Measurements from ENCODE around the gene DYRK3. TPM values are rescaled to one million over a fixed set of nuclear protein-coding genes. Genes with fewer than 3 reads are reported as not detected.

DYRK3 gene
- total and polyA plus RNA-seq, 2 of the 13 experiments (the other 11 are each of a cell fraction or from before 2014, with no cell fraction given), result 0.48 to 2.8 TPM

DNA sequence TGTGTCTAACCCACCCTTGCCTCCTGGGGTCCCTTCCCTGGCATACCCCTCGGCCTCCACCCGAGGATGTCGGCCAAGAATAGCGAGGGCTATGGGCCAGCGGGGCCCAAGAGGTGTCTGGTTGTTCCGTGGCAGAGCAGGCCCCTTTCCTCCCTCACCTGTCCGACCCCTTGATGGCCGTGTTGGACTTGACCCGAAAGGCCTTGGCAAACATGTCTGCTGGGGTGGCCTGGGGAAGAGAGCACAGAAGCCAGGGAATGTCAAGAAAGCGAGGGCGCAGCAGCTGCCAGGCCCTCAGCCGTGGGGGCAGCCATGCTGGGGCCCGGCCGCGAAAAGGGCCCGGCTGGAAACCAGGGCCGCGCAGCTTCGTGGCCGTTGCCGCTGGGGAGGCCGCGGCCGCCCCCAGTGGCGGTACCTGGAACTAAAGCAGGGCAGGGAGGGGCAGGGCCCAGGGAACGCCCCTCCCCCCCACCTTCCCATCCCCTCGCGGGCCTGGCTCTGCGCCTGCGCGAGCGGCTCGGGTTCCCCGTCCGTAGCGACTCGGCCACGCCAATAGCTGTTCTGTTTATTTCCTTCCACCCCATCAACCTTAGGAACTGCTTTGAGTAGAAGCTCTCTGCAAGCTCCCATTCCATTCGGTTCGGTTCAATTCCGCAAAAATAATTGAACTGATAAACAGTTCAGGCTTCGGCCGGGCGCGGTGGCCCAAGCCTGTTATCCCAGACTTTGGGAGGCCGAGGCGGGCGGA, 23.0 kb upstream of the DYRK3 start, which contains the start of gene EIF2D (continued):
- TF ChIP-seq, protein P1, sequence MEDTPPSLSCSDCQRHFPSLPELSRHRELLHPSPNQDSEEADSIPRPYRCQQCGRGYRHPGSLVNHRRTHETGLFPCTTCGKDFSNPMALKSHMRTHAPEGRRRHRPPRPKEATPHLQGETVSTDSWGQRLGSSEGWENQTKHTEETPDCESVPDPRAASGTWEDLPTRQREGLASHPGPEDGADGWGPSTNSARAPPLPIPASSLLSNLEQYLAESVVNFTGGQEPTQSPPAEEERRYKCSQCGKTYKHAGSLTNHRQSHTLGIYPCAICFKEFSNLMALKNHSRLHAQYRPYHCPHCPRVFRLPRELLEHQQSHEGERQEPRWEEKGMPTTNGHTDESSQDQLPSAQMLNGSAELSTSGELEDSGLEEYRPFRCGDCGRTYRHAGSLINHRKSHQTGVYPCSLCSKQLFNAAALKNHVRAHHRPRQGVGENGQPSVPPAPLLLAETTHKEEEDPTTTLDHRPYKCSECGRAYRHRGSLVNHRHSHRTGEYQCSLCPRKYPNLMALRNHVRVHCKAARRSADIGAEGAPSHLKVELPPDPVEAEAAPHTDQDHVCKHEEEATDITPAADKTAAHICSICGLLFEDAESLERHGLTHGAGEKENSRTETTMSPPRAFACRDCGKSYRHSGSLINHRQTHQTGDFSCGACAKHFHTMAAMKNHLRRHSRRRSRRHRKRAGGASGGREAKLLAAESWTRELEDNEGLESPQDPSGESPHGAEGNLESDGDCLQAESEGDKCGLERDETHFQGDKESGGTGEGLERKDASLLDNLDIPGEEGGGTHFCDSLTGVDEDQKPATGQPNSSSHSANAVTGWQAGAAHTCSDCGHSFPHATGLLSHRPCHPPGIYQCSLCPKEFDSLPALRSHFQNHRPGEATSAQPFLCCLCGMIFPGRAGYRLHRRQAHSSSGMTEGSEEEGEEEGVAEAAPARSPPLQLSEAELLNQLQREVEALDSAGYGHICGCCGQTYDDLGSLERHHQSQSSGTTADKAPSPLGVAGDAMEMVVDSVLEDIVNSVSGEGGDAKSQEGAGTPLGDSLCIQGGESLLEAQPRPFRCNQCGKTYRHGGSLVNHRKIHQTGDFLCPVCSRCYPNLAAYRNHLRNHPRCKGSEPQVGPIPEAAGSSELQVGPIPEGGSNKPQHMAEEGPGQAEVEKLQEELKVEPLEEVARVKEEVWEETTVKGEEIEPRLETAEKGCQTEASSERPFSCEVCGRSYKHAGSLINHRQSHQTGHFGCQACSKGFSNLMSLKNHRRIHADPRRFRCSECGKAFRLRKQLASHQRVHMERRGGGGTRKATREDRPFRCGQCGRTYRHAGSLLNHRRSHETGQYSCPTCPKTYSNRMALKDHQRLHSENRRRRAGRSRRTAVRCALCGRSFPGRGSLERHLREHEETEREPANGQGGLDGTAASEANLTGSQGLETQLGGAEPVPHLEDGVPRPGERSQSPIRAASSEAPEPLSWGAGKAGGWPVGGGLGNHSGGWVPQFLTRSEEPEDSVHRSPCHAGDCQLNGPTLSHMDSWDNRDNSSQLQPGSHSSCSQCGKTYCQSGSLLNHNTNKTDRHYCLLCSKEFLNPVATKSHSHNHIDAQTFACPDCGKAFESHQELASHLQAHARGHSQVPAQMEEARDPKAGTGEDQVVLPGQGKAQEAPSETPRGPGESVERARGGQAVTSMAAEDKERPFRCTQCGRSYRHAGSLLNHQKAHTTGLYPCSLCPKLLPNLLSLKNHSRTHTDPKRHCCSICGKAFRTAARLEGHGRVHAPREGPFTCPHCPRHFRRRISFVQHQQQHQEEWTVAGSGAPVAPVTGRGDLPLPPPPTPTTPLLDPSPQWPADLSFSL (CRISPR knock-in tag; IDR thresholded peaks at IDR 0.05), result 0 out of 2 replicates have a peak, but pooled peaks have one; percentile 28
- TF ChIP-seq ZFYVE20 (CRISPR knock-in tag; IDR thresholded peaks at IDR 0.05; ENCODE audit: borderline replicate concordance, low read depth), result no peak
- TF ChIP-seq BHLHE40 (IDR thresholded peaks at IDR 0.05; ENCODE audit: low read length), result peak; percentile 14; the same call in 1 of the 2 replicates
- no peak for TF ChIP-seq ZNF251 (CRISPR knock-in tag; IDR thresholded peaks at IDR 0.05)
- TF ChIP-seq SATB2 (CRISPR knock-in tag; IDR thresholded peaks at IDR 0.05), result peak; percentile 88
- no peak for TF ChIP-seq RORA (CRISPR knock-in tag; IDR thresholded peaks at IDR 0.05)
- peak; percentile 88 for TF ChIP-seq ZNF264 (CRISPR knock-in tag; IDR thresholded peaks at IDR 0.05)
- TF ChIP-seq, protein P2, sequence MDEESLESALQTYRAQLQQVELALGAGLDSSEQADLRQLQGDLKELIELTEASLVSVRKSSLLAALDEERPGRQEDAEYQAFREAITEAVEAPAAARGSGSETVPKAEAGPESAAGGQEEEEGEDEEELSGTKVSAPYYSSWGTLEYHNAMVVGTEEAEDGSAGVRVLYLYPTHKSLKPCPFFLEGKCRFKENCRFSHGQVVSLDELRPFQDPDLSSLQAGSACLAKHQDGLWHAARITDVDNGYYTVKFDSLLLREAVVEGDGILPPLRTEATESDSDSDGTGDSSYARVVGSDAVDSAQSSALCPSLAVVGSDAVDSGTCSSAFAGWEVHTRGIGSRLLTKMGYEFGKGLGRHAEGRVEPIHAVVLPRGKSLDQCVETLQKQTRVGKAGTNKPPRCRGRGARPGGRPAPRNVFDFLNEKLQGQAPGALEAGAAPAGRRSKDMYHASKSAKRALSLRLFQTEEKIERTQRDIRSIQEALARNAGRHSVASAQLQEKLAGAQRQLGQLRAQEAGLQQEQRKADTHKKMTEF (CRISPR knock-in tag; IDR thresholded peaks at IDR 0.05), result peak; percentile 99
- peak; percentile 97 for TF ChIP-seq IRF2 (CRISPR knock-in tag; IDR thresholded peaks at IDR 0.05)
- peak; percentile 58 for TF ChIP-seq ZMYM2 (CRISPR knock-in tag; IDR thresholded peaks at IDR 0.05)
- peak; percentile 51; the same call in 1 of the 2 replicates for TF ChIP-seq ISX (CRISPR knock-in tag; conservative IDR thresholded peaks at IDR 0.05)
- no peak for TF ChIP-seq ARNT (IDR thresholded peaks at IDR 0.05)
- TF ChIP-seq ZFP36 (IDR thresholded peaks at IDR 0.05; ENCODE audit: borderline replicate concordance, low read depth, low read length, partially characterized antibody), result no peak
- TF ChIP-seq JDP2 (CRISPR knock-in tag; IDR thresholded peaks at IDR 0.05; ENCODE audit: borderline replicate concordance), result peak; percentile 34; the same call in 1 of the 2 replicates
- TF ChIP-seq CHCHD3 (CRISPR knock-in tag; IDR thresholded peaks at IDR 0.05), result no peak
- peak; percentile 93 for TF ChIP-seq KLF12 (CRISPR knock-in tag; IDR thresholded peaks at IDR 0.05; ENCODE audit: borderline replicate concordance)
- TF ChIP-seq NRL (CRISPR knock-in tag; IDR thresholded peaks at IDR 0.05; ENCODE audit: borderline replicate concordance), result peak; percentile 85; the same call in 1 of the 2 replicates
- no peak for TF ChIP-seq ZNF850 (CRISPR knock-in tag; conservative IDR thresholded peaks at IDR 0.05)
- peak; percentile 83 for TF ChIP-seq ZNF878 (CRISPR knock-in tag; IDR thresholded peaks at IDR 0.05)
- TF ChIP-seq POLR2AphosphoS2 (IDR thresholded peaks at IDR 0.05; ENCODE audit: low read depth, low read length), result no peak
